HG03378 (cell line): ENCODE results near the gene MED17.

Experiments
- ATAC-seq: cut with Tn5 transposase; IDR thresholded peaks from one replicate; pipeline ENCODE4 v1.9.1; 2021; ENCODE audit warnings: mild to moderate bottlenecking, moderate library complexity; ENCODE audit not compliant: unreplicated experiment

MED17 gene

GRCh38 chr11:93845181-93846092 is 61.4 kb downstream of the MED17 start:
- ATAC-seq, result no peak

GRCh38 chr11:93846411-93846810 is 62.3 kb downstream of the MED17 start:
- no peak for ATAC-seq

GRCh38 chr11:93849201-93849600 is 65.1 kb downstream of the MED17 start:
- no peak for ATAC-seq

GRCh38 chr11:93849751-93850593 is 65.9 kb downstream of the MED17 start:
- no peak for ATAC-seq

DNA sequence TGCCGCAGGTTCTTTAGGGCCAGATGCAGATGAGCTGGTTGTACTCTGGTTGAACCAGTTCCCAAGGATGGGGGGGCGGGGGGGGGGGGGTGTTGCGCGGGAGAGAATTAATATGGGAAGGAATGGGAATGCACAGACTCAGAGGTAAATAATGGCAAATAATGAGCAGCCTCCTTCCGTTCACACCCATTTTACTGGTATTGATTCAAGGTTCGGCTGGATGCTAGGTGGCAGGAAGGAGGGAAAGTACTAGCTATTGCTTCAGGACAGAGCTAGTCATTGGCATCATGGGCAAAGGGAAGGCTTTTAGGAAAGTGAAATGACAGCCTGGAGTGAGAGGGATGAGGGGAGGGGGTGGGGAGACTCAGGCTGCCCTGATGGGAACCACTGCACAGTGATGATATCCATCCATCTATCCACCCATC is 66.5 kb downstream of the MED17 start, which contains the start of gene VSTM5:
VSTM5 (minus strand) TSS at position 25 of the 425 bp plus-strand sequence. CDS start 116 bp downstream, outside the sequence.
- ATAC-seq, result no peak

DNA sequence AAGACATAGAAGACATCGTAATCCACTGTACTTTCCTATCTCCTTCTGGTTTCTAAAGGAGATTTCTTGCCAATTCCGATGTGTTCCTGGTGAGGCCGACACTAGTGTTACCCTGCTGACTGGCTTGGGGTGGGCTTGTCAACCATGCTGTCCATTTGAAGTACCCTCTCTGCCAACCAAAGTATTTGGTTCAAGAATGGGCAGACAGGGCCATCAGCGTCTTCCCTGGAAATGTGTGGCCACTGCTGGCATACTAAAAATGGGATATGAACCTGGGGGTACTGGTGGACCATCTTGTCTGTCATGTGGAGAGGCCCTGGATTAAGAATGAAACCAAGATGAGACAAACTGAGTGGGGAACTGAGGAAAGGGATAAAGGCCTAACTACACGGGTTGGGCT is 68.2 kb downstream of the MED17 start:
- ATAC-seq, result no peak

GRCh38 chr11:93857413-93858120 is 73.5 kb downstream of the MED17 start:
- ATAC-seq, result no peak

DNA sequence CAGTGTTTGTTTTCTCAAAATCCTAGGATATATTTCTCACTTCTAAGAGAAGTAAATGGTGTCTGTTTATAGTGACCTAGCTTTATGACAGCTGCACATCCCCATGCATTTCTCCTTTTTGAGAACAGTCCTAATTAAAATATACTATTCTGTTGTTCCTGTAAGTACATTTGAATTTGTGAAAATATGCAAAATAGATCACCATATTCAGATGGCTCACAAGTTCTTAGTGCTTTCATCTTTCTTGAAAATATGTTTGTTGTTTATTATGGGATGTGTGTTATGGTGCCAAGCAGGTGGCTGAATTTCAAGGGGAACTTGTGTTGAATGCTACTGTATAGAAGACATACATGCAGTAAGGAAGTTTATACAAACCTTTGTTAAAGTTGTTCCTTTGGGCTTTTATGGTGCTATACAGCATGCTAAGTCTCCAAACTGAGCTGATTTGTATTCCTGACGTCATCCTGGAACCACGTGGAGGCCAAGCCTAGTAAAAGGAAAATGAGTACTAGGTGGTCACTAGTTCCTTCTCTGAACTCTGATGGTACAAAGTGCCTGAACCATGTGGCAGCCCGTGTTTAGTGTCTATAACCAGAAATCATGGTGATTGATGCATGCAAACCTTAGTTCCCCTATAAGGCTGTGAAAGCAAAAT is 74.2 kb downstream of the MED17 start:
- ATAC-seq, result no peak

DNA sequence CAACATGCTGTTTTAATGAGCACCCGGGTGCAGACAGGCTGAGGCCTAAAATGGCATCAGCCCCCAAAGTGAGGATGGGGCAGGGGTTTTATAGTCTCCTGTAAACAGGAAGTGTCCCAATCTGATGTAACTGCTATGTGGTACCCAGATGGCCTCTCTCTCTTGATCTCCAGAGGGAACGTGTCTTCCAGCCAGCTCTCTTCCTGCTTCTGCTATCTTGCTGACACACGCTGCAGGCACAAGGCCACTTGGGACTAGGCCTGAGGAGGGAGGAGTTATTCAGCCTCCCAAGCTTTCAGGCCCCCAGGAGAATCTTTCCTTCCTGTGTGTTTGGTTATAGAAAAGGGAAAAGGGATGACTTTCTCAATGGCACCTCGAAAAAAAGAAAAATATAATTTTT is 77.7 kb downstream of the MED17 start:
- ATAC-seq, result no peak
